GM21367 (cell line): Measurements from ENCODE around the gene COL4A1.

Source experiments
- ATAC-seq: cut with Tn5 transposase; IDR thresholded peaks from one replicate; pipeline ENCODE4 v1.9.1; 2021; ENCODE audit not compliant: unreplicated experiment

Gene COL4A1

DNA sequence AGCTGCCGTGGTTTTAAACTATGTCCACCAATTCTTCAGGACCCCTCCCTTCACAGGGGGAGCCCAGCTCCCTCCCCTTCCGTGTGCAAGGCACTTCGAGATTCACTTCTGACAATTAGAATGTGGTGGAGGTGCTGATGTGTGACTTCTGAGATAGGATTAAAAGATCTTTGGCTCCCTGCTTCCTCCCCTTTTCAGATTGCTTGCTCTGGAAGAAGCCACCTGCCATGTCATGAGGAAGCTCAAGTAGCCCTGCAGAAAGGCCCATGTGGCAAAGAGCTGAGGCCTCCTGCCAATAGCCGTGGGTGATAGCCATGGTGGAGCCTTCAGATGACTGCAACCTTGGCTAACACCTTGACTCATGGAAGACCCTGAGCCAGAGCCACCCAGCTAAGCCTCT lies 204.9 kb downstream of the COL4A1 start:
- ATAC-seq, result no peak

DNA sequence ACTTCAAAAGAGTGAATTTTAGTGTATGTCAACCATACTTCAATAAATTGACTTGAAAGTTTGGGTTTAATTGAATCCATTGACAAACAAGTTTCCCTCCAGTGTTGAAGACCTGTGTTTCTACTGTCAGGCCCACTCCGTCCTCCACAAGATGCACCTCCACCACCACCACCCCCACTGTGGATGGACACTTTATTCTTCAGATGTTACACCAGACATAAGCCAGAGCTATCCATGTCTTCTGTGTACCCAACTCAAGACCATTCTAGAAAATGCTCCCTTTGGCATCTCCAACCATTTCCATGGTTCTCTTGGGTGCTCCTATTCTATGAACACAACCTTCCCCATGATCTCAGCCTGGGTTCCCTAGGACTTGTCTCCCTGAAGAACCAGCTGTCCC lies 207.0 kb downstream of the COL4A1 start:
- ATAC-seq, result no peak
